Nephron progenitor cell (in vitro differentiated cells): ENCODE data around the gene SOX30.
A peak's percentile ranks its signal among the peaks of the same experiment; 100 is the strongest.

ENCODE experiments used
- DNase-seq: peaks from one replicate; pipeline ENCODE4 v3.0.0; 2021
- H3K27ac Mint-ChIP-seq: 2 replicates; pipeline ENCODE4 v1.8.0; 2021; ENCODE audit warnings: mild to moderate bottlenecking, moderate library complexity, mixed read lengths
- H3K27me3 Mint-ChIP-seq: 2 replicates; pipeline ENCODE4 v1.8.0; 2021; ENCODE audit warnings: mild to moderate bottlenecking, low read depth, mixed read lengths; ENCODE audit not compliant: poor library complexity
- H3K36me3 Mint-ChIP-seq: 2 replicates; pipeline ENCODE4 v1.8.0; 2021; ENCODE audit warnings: low read depth, mixed read lengths
- H3K4me1 Mint-ChIP-seq: 2 replicates; pipeline ENCODE4 v1.8.0; 2021; ENCODE audit warnings: mixed read lengths
- H3K4me3 Mint-ChIP-seq: 2 replicates; pipeline ENCODE4 v1.8.0; 2021; ENCODE audit warnings: mild to moderate bottlenecking, moderate library complexity, mixed read lengths
- H3K9me3 Mint-ChIP-seq: 2 replicates; pipeline ENCODE4 v1.8.0; 2021; ENCODE audit warnings: mild to moderate bottlenecking, moderate library complexity, mixed read lengths
- CTCF ChIP-seq: fragments of 200-600 bp; sonication (generic); IDR thresholded peaks from 2 replicates; pipeline ENCODE4 v1.5.0; 2021; ENCODE audit warnings: antibody characterized with exemption

The SOX30 gene

GRCh38 chr5:157665467-157666070, 13.3 kb upstream of the SOX30 start:
- peaks cover 17% of the 10 kb centered on the region for H3K27me3 Mint-ChIP-seq
- peaks cover 14% of the 10 kb centered on the region for H3K4me1 Mint-ChIP-seq
- DNase-seq = no peak
- H3K4me3 Mint-ChIP-seq = no peak overlapping the region
- H3K36me3 Mint-ChIP-seq = no peaks in the 10 kb centered on the region
- TF ChIP-seq CTCF = no peak
- H3K9me3 Mint-ChIP-seq = peaks cover 33% of the 10 kb centered on the region
- H3K27ac Mint-ChIP-seq = peak overlapping the region; percentile 20

GRCh38 chr5:157659868-157660660, 7.8 kb upstream of the SOX30 start:
- Mint-ChIP-seq H3K27ac (no peak overlapping the region), H3K9me3 (peaks cover 74% of the 10 kb centered on the region), H3K36me3 (peaks cover 4% of the 10 kb centered on the region), H3K27me3 (peaks cover 4% of the 10 kb centered on the region), H3K4me3 (no peak overlapping the region), H3K4me1 (no peaks in the 10 kb centered on the region)
- TF ChIP-seq CTCF = no peak
- DNase-seq = no peak

- DNase-seq = no peak
- no peak for TF ChIP-seq CTCF
- Mint-ChIP-seq H3K27ac (no peak overlapping the region), H3K36me3 (peaks cover 4% of the 10 kb centered on the region), H3K4me3 (no peak overlapping the region), H3K9me3 (peaks cover 75% of the 10 kb centered on the region), H3K4me1 (no peaks in the 10 kb centered on the region), H3K27me3 (peaks cover 4% of the 10 kb centered on the region)
These were observed 6.7 kb upstream of the SOX30 start for GRCh38 chr5:157658893-157659292.

- peaks cover 8% of the 10 kb centered on the region for H3K27me3 Mint-ChIP-seq
- no peaks in the 10 kb centered on the region for H3K4me1 Mint-ChIP-seq
- no peak for TF ChIP-seq CTCF
- H3K36me3 Mint-ChIP-seq = peaks cover 15% of the 10 kb centered on the region
- H3K4me3 Mint-ChIP-seq = no peak overlapping the region
- no peak for DNase-seq
- no peak overlapping the region for H3K27ac Mint-ChIP-seq
- peaks cover 82% of the 10 kb centered on the region for H3K9me3 Mint-ChIP-seq
These were observed 5.3 kb upstream of the SOX30 start for GRCh38 chr5:157657516-157657915.

- no peak for TF ChIP-seq CTCF
- no peak overlapping the region for H3K4me3 Mint-ChIP-seq
- no peak for DNase-seq
These were observed 438 bp downstream of the SOX30 start for GRCh38 chr5:157651623-157652376.

More at GRCh38 chr5:157651623-157652376, 438 bp downstream of the SOX30 start:
- Mint-ChIP-seq H3K27ac (peak overlapping the region; percentile 8), H3K4me1 (no peaks in the 10 kb centered on the region), H3K36me3 (peaks cover 19% of the 10 kb centered on the region), H3K9me3 (peaks cover 48% of the 10 kb centered on the region), H3K27me3 (peaks cover 11% of the 10 kb centered on the region)
